Measurements from ENCODE around the gene THSD1. TPM values are rescaled to one million over a fixed set of nuclear protein-coding genes. Genes with fewer than 3 reads are reported as not detected.

THSD1 gene
- total and polyA plus RNA-seq, 9 of the 15 experiments (the other 6 are each of a cell fraction or from before 2014, with no cell fraction given): 0.01 to 0.11 (median 0.04) TPM; not detected in 2

- TF ChIP-seq ZNF217 (CRISPR knock-in tag; IDR thresholded peaks at IDR 0.05) (no peak), ZNF277 (CRISPR knock-in tag; IDR thresholded peaks at IDR 0.05; ENCODE audit: borderline replicate concordance) (no peak), NFYB (IDR thresholded peaks at IDR 0.05; ENCODE audit: extremely low read depth, insufficient read length) (peak; percentile 92), NCOR1 (IDR thresholded peaks at IDR 0.05) (no peak), SAFB (IDR thresholded peaks at IDR 0.05; ENCODE audit: borderline replicate concordance, low read depth, low read length) (no peak), E4F1 (CRISPR knock-in tag; IDR thresholded peaks at IDR 0.05; ENCODE audit: borderline replicate concordance) (no peak), RB1 (IDR thresholded peaks at IDR 0.05; ENCODE audit: low read depth) (peak; percentile 39; the same call in 1 of the 2 replicates), CBX1 (IDR thresholded peaks at IDR 0.05; ENCODE audit: low read depth) (peak; percentile 32; the same call in 1 of the 2 replicates), ZFX (CRISPR knock-in tag; IDR thresholded peaks at IDR 0.05) (peak; percentile 93), ARNT (IDR thresholded peaks at IDR 0.05) (peak in 1 of 2 experiments; percentile 55; a peak in 1 of 4 replicates), EP400 (IDR thresholded peaks at IDR 0.05) (peak; percentile 87), ZBTB40 (IDR thresholded peaks at IDR 0.05) (0 out of 2 replicates have a peak, but pooled peaks have one; percentile 25), ZBTB40 (CRISPR knock-in tag; IDR thresholded peaks at IDR 0.05) (no peak), ZNF316 (IDR thresholded peaks at IDR 0.05) (peak; percentile 7; the same call in 1 of the 2 replicates), NUFIP1 (IDR thresholded peaks at IDR 0.05; ENCODE audit: partially characterized antibody) (no peak)
Observed at GRCh38 chr13:52454820-52455676, 49.1 kb upstream of the THSD1 start, which contains the start of gene CKAP2 (continued).

All from K562 (cell line).